HepG2 (cell line): ENCODE results near the gene SMAD7. TPM values are rescaled to one million over a fixed set of nuclear protein-coding genes. Genes with fewer than 3 reads are reported as not detected.
A peak's percentile ranks its signal among the peaks of the same experiment; 100 is the strongest.

Source experiments
- DMAP1 ChIP-seq: IDR thresholded peaks from 2 replicates; pipeline ENCODE4 v1.6.1; 2016
- ETV6 ChIP-seq: sonication (generic); formaldehyde crosslinking; conservative IDR thresholded peaks from 2 replicates; pipeline ENCODE4 v1.4.0; 2020; ENCODE audit warnings: missing genetic modification reagents
- HOXA3 ChIP-seq: sonication (generic); formaldehyde crosslinking; IDR thresholded peaks from 2 replicates; pipeline ENCODE4 v1.5.0; 2020; ENCODE audit warnings: missing genetic modification reagents
- HOXA7 ChIP-seq: sonication (generic); formaldehyde crosslinking; IDR thresholded peaks from 2 replicates; pipeline ENCODE4 v1.8.1; 2022; ENCODE audit warnings: mild to moderate bottlenecking, missing genetic modification reagents, moderate library complexity
- SIN3B ChIP-seq: fragments of 150-350 bp; IDR thresholded peaks from 2 replicates; pipeline ENCODE4 v1.6.1; 2014; ENCODE audit warnings: low read length
- ZSCAN12 ChIP-seq: sonication (generic); formaldehyde crosslinking; IDR thresholded peaks from 2 replicates; pipeline ENCODE4 v1.9.0; 2021; ENCODE audit warnings: mild to moderate bottlenecking, missing genetic modification reagents
- polyA plus RNA-seq, 8 experiments: library from polyadenylated mRNA; depleted of rRNA in 3 of 8; stranded (reverse) in 7 of 8; unstranded in 1 of 8; fragments of >200 nt; fragmentation: Illumina TruSeq in 4 of 8; extraction: Trizol in 4 of 8; gene quantifications; 2 replicates each; pipeline versions ENCODE4 v1.2.1 to v1.2.3, GENCODE V29; 2011 to 2016; ENCODE audit warnings: low read depth in 4 of 8, missing spikeins in 1 of 8, mixed read lengths in 1 of 8; ENCODE audit not compliant: insufficient read depth in 1 of 8
- total RNA-seq, 5 experiments: library from RNA; depleted of rRNA; stranded (reverse); fragments of >200 nt; fragmentation: Illumina TruSeq; extraction: Trizol; gene quantifications; 2 replicates each; pipeline ENCODE4 v1.2.3, GENCODE V29; 2016; ENCODE audit warnings: low read depth in 1 of 5
- TF ChIP-seq, protein P1 (sequence below): sonication (generic); formaldehyde crosslinking; IDR thresholded peaks from 2 replicates; pipeline ENCODE4 v1.4.0; 2020; ENCODE audit warnings: missing genetic modification reagents
- TF ChIP-seq, protein P2 (sequence below), 2 experiments: fragments of 450-650 bp in 1 of 2; sonication (generic) in 1 of 2; formaldehyde crosslinking in 1 of 2; IDR thresholded peaks; 2 replicates each; pipeline versions ENCODE4 v1.6.1 to v1.8.0; 2016 to 2022; ENCODE audit warnings: antibody characterized with exemption in 1 of 2, mild to moderate bottlenecking in 1 of 2, missing genetic modification reagents in 1 of 2
- TF ChIP-seq, protein P3 (sequence below): sonication (generic); formaldehyde crosslinking; conservative IDR thresholded peaks from 2 replicates; pipeline ENCODE4 v1.4.0; 2020; ENCODE audit warnings: mild to moderate bottlenecking, missing genetic modification reagents, moderate library complexity

SMAD7 gene
- total and polyA plus RNA-seq, 2 of the 13 experiments (the other 11 are each of a cell fraction or from before 2014, with no cell fraction given): 17.4 to 24.7 TPM

DNA sequence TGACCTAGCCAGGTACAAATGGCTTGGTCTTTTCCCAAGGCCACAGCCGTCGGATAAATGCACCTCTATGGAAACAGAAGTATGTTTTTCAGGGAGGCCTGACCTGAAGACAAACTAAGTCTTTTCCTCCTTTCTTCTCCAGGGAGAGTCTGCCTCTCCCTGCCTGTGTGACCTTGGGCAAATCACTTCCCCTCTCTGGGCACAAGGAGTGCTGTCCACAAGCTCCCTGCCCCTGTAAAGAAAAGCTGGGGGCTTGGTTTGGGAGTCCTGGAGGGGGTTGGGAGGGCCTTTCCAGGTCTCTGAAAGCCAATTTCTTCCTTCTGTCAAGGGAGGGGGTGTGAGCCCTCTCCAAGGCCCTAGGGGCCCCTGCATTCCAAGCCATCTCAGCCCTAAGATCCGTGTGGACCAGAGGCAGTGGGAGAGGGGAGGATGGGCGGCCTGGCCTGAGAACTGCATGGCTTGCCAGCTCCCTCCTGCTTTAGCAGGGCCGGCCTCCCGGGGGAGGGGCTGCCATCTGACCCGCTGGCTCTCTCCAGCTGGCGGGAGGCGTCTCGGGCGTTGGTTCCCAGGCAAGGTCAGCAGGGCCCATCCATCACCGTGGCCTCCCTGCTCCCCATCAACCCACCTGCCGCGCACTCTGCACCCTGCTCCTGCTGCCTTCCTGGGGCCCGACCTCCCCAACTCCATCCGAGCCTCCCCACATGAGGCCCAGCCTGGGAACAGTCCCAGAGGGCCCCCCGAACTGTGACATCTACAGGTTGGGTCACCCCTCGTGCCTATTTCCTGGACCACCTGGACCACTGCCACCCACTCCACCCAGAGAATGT lies 61.4 kb downstream of the SMAD7 start (continued):
- TF ChIP-seq, protein P1, sequence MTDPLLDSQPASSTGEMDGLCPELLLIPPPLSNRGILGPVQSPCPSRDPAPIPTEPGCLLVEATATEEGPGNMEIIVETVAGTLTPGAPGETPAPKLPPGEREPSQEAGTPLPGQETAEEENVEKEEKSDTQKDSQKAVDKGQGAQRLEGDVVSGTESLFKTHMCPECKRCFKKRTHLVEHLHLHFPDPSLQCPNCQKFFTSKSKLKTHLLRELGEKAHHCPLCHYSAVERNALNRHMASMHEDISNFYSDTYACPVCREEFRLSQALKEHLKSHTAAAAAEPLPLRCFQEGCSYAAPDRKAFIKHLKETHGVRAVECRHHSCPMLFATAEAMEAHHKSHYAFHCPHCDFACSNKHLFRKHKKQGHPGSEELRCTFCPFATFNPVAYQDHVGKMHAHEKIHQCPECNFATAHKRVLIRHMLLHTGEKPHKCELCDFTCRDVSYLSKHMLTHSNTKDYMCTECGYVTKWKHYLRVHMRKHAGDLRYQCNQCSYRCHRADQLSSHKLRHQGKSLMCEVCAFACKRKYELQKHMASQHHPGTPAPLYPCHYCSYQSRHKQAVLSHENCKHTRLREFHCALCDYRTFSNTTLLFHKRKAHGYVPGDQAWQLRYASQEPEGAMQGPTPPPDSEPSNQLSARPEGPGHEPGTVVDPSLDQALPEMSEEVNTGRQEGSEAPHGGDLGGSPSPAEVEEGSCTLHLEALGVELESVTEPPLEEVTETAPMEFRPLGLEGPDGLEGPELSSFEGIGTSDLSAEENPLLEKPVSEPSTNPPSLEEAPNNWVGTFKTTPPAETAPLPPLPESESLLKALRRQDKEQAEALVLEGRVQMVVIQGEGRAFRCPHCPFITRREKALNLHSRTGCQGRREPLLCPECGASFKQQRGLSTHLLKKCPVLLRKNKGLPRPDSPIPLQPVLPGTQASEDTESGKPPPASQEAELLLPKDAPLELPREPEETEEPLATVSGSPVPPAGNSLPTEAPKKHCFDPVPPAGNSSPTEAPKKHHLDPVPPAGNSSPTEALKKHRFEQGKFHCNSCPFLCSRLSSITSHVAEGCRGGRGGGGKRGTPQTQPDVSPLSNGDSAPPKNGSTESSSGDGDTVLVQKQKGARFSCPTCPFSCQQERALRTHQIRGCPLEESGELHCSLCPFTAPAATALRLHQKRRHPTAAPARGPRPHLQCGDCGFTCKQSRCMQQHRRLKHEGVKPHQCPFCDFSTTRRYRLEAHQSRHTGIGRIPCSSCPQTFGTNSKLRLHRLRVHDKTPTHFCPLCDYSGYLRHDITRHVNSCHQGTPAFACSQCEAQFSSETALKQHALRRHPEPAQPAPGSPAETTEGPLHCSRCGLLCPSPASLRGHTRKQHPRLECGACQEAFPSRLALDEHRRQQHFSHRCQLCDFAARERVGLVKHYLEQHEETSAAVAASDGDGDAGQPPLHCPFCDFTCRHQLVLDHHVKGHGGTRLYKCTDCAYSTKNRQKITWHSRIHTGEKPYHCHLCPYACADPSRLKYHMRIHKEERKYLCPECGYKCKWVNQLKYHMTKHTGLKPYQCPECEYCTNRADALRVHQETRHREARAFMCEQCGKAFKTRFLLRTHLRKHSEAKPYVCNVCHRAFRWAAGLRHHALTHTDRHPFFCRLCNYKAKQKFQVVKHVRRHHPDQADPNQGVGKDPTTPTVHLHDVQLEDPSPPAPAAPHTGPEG (CRISPR knock-in tag): no peak
- no peak for TF ChIP-seq ZSCAN12 (CRISPR knock-in tag)
- 0 out of 2 replicates have a peak, but pooled peaks have one; percentile 26 for TF ChIP-seq DMAP1 (CRISPR knock-in tag)
- TF ChIP-seq, protein P2, sequence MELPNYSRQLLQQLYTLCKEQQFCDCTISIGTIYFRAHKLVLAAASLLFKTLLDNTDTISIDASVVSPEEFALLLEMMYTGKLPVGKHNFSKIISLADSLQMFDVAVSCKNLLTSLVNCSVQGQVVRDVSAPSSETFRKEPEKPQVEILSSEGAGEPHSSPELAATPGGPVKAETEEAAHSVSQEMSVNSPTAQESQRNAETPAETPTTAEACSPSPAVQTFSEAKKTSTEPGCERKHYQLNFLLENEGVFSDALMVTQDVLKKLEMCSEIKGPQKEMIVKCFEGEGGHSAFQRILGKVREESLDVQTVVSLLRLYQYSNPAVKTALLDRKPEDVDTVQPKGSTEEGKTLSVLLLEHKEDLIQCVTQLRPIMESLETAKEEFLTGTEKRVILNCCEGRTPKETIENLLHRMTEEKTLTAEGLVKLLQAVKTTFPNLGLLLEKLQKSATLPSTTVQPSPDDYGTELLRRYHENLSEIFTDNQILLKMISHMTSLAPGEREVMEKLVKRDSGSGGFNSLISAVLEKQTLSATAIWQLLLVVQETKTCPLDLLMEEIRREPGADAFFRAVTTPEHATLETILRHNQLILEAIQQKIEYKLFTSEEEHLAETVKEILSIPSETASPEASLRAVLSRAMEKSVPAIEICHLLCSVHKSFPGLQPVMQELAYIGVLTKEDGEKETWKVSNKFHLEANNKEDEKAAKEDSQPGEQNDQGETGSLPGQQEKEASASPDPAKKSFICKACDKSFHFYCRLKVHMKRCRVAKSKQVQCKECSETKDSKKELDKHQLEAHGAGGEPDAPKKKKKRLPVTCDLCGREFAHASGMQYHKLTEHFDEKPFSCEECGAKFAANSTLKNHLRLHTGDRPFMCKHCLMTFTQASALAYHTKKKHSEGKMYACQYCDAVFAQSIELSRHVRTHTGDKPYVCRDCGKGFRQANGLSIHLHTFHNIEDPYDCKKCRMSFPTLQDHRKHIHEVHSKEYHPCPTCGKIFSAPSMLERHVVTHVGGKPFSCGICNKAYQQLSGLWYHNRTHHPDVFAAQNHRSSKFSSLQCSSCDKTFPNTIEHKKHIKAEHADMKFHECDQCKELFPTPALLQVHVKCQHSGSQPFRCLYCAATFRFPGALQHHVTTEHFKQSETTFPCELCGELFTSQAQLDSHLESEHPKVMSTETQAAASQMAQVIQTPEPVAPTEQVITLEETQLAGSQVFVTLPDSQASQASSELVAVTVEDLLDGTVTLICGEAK (IDR thresholded peaks at IDR 0.05): no peak
- TF ChIP-seq, protein P2 (CRISPR knock-in tag; IDR thresholded peaks at IDR 0.05): no peak
- TF ChIP-seq SIN3B: no peak
- TF ChIP-seq ETV6 (CRISPR knock-in tag): no peak
- peak; percentile 33; the same call in 1 of the 2 replicates for TF ChIP-seq HOXA3
- no peak for TF ChIP-seq HOXA7
- TF ChIP-seq, protein P3, sequence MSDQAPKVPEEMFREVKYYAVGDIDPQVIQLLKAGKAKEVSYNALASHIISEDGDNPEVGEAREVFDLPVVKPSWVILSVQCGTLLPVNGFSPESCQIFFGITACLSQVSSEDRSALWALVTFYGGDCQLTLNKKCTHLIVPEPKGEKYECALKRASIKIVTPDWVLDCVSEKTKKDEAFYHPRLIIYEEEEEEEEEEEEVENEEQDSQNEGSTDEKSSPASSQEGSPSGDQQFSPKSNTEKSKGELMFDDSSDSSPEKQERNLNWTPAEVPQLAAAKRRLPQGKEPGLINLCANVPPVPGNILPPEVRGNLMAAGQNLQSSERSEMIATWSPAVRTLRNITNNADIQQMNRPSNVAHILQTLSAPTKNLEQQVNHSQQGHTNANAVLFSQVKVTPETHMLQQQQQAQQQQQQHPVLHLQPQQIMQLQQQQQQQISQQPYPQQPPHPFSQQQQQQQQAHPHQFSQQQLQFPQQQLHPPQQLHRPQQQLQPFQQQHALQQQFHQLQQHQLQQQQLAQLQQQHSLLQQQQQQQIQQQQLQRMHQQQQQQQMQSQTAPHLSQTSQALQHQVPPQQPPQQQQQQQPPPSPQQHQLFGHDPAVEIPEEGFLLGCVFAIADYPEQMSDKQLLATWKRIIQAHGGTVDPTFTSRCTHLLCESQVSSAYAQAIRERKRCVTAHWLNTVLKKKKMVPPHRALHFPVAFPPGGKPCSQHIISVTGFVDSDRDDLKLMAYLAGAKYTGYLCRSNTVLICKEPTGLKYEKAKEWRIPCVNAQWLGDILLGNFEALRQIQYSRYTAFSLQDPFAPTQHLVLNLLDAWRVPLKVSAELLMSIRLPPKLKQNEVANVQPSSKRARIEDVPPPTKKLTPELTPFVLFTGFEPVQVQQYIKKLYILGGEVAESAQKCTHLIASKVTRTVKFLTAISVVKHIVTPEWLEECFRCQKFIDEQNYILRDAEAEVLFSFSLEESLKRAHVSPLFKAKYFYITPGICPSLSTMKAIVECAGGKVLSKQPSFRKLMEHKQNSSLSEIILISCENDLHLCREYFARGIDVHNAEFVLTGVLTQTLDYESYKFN (CRISPR knock-in tag): no peak
